ENCODE measurements around the gene ATP11B. TPM values are rescaled to one million over a fixed set of nuclear protein-coding genes. Genes with fewer than 3 reads are reported as not detected.
A peak's percentile ranks its signal among the peaks of the same experiment; 100 is the strongest.

The ATP11B gene
- total RNA-seq, 2 experiments from 2014 or later: 139 to 143 TPM

DNA sequence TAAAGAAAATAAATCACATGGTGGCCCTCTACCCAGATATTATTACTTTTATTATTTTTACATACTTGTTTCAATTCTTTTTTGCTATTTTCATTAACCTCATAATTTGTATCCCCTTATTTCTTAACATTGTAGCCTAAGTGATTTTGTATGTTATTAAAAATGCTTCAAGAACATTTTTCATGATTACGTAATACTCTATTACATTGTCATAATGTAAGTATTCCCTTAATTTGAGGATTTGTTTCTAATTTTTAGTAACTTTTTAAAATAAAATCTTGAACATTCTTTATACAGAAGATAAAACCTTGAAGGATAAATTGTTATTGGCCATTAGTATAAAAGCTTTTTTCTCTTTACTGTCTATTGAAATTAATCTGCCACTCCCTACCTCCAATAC, 98.1 kb downstream of the ATP11B start:
- Histone ChIP-seq H3K4me3 (ENCODE audit: low read length) (no peak overlapping the region), H3K27ac (ENCODE audit: low read depth in 1 of 2, low read length in 2 of 2) (no peak overlapping the region), H3K4me1 (ENCODE audit: insufficient read depth, low read length) (no peaks in the 10 kb centered on the region), H3K36me3 (ENCODE audit: insufficient read depth, low read length) (peaks cover 58% of the 10 kb centered on the region), H3K9me3 (ENCODE audit: control insufficient read depth in 1 of 2, insufficient read depth in 1 of 2, low read length in 2 of 2) (no peaks in the 10 kb centered on the region), H3K27me3 (ENCODE audit: control insufficient read depth in 1 of 2, insufficient read depth in 2 of 2, low read length in 2 of 2) (no peaks in the 10 kb centered on the region)
- ChIA-PET POLR2A (no interaction called here), CTCF (no interaction called here)
- no peak overlapping the region for H3K4me3 Mint-ChIP-seq
- H3K36me3 Mint-ChIP-seq (ENCODE audit: low read depth): peaks cover 95% of the 10 kb centered on the region
- H3K27ac Mint-ChIP-seq: no peak overlapping the region
- no peaks in the 10 kb centered on the region for H3K27me3 Mint-ChIP-seq
- ATAC-seq (ENCODE audit: poor library complexity): no peak
- H3K9me3 Mint-ChIP-seq: no peaks in the 10 kb centered on the region
- H3K4me1 Mint-ChIP-seq (ENCODE audit: low read depth): peaks cover 5% of the 10 kb centered on the region
- TF ChIP-seq, protein P1, sequence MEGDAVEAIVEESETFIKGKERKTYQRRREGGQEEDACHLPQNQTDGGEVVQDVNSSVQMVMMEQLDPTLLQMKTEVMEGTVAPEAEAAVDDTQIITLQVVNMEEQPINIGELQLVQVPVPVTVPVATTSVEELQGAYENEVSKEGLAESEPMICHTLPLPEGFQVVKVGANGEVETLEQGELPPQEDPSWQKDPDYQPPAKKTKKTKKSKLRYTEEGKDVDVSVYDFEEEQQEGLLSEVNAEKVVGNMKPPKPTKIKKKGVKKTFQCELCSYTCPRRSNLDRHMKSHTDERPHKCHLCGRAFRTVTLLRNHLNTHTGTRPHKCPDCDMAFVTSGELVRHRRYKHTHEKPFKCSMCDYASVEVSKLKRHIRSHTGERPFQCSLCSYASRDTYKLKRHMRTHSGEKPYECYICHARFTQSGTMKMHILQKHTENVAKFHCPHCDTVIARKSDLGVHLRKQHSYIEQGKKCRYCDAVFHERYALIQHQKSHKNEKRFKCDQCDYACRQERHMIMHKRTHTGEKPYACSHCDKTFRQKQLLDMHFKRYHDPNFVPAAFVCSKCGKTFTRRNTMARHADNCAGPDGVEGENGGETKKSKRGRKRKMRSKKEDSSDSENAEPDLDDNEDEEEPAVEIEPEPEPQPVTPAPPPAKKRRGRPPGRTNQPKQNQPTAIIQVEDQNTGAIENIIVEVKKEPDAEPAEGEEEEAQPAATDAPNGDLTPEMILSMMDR (IDR thresholded peaks at IDR 0.05): no peak
- no peak for DNase-seq
- intact Hi-C loops (cut with DNase I, micrococcal nuclease): no loop called here

DNA sequence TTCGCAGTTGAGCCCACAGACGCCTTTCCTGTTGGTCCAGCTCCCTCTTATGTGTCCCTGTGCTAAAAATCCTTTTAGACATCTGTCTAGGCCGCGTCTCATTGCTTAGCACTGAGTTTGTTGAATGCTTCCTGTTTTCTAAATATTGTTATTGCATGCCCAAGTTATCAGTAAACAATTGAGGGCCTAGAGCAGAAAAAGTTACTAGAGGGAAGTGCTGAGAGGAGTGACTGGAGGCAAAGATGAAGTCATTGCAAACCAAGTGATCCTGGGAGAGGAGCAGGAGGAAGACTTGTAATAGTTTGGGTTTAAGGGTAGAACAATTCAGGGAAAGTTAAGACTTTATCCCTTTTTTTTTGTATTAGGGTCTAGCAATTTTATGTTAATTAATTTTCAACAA, 98.9 kb downstream of the ATP11B start:
- no peak for ATAC-seq (ENCODE audit: poor library complexity)
- CTCF ChIA-PET: interaction anchor here (1.5 kb wide), 1 partner anchor 12 kb away, joined by 4 read pairs; no protein-coding TSS in a partner anchor
- DNase-seq: no peak
- TF ChIP-seq, protein P1 (IDR thresholded peaks at IDR 0.05): no peak
- no peaks in the 10 kb centered on the region for H3K4me1 ChIP-seq (ENCODE audit: insufficient read depth, low read length)
- POLR2A ChIA-PET: no interaction called here
- H3K36me3 ChIP-seq (ENCODE audit: insufficient read depth, low read length): peaks cover 62% of the 10 kb centered on the region
- intact Hi-C loops (cut with DNase I, micrococcal nuclease): no loop called here
- Mint-ChIP-seq H3K27ac (peak overlapping the region; percentile 4), H3K36me3 (ENCODE audit: low read depth) (peaks cover 95% of the 10 kb centered on the region), H3K4me1 (ENCODE audit: low read depth) (peaks cover 5% of the 10 kb centered on the region), H3K9me3 (no peaks in the 10 kb centered on the region), H3K4me3 (no peak overlapping the region), H3K27me3 (no peaks in the 10 kb centered on the region)
- H3K4me3 ChIP-seq (ENCODE audit: low read length): no peak overlapping the region
- H3K27me3 ChIP-seq (ENCODE audit: control insufficient read depth in 1 of 2, insufficient read depth in 2 of 2, low read length in 2 of 2): no peaks in the 10 kb centered on the region
- H3K27ac ChIP-seq (ENCODE audit: low read depth in 1 of 2, low read length in 2 of 2): no peak overlapping the region
- H3K9me3 ChIP-seq (ENCODE audit: control insufficient read depth in 1 of 2, insufficient read depth in 1 of 2, low read length in 2 of 2): no peaks in the 10 kb centered on the region

DNA sequence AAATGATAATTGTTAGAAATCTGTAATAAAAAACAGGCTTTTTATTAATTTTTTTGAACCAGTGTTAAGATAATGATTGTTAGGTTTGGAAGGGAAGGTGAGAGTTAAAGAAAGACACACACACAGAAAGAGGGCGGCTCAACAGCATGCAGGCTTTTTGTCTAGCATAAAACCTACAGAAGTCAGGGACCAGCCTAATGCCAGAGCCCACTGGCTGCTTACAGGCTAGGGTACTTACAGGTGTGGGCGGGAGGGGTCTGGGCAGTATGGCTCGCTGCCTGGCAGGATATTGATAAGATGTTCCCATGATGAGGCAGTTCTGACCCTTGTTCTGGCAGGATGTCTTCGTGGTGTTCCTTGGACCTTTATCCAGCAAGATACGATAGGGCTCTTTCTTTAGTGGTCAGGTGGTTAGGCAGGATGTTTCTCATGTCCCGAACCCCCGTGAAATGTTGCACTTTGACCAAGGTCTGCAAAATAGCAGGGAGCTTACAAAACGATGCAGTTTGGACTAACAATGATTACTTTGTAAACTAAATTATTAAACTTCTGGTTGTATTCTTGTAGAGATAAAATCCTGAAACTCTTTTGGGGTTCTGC, 102.3 kb downstream of the ATP11B start:
- Histone ChIP-seq H3K27me3 (ENCODE audit: control insufficient read depth in 1 of 2, insufficient read depth in 2 of 2, low read length in 2 of 2) (no peaks in the 10 kb centered on the region), H3K9me3 (ENCODE audit: control insufficient read depth in 1 of 2, insufficient read depth in 1 of 2, low read length in 2 of 2) (no peaks in the 10 kb centered on the region), H3K27ac (ENCODE audit: low read depth in 1 of 2, low read length in 2 of 2) (no peak overlapping the region), H3K4me1 (ENCODE audit: insufficient read depth, low read length) (no peaks in the 10 kb centered on the region), H3K4me3 (ENCODE audit: low read length) (no peak overlapping the region), H3K36me3 (ENCODE audit: insufficient read depth, low read length) (peaks cover 65% of the 10 kb centered on the region)
- no peaks in the 10 kb centered on the region for H3K27me3 Mint-ChIP-seq
- CTCF ChIA-PET: no interaction called here
- H3K4me3 Mint-ChIP-seq: no peak overlapping the region
- ATAC-seq (ENCODE audit: poor library complexity) (no peak), DNase-seq (no peak)
- H3K4me1 Mint-ChIP-seq (ENCODE audit: low read depth): peaks cover 5% of the 10 kb centered on the region
- intact Hi-C loops (cut with DNase I, micrococcal nuclease): no loop called here
- no peaks in the 10 kb centered on the region for H3K9me3 Mint-ChIP-seq
- H3K36me3 Mint-ChIP-seq (ENCODE audit: low read depth): peaks cover 89% of the 10 kb centered on the region
- H3K27ac Mint-ChIP-seq: no peak overlapping the region
- POLR2A ChIA-PET: no interaction called here
- TF ChIP-seq, protein P1 (IDR thresholded peaks at IDR 0.05): no peak
